Adrenal gland (tissue), 12 donors: Measurements from ENCODE around the gene PCDH9. TPM values are rescaled to one million over a fixed set of nuclear protein-coding genes. Genes with fewer than 3 reads are reported as not detected.

ENCODE experiments used
- DNase-seq, 7 donors: peaks; one replicate each; pipeline ENCODE4 v3.0.0-alpha.2; 2019 to 2020
- H3K27ac ChIP-seq, 5 donors: fragments of 200-600 bp; sonication (generic) in 4 of 5; 1 replicate in 3 of 5; 2 replicates in 2 of 5; pipeline versions ENCODE4 v1.5.1 to v1.8.0; 2016 to 2020; ENCODE audit warnings: mild to moderate bottlenecking in 1 of 5
- H3K27me3 ChIP-seq: fragments of 200-600 bp; 2 replicates; pipeline ENCODE4 v1.8.0; 2021
- H3K36me3 ChIP-seq, 2 donors: fragments of 200-600 bp; replicated peaks in 1 of 2; 1 replicate in 1 of 2; 2 replicates in 1 of 2; pipeline versions ENCODE4 v1.5.1 to v1.8.0; 2018 to 2022
- H3K4me1 ChIP-seq, 2 donors: fragments of 200-600 bp; replicated peaks in 1 of 2; 1 replicate in 1 of 2; 2 replicates in 1 of 2; pipeline versions ENCODE4 v1.5.1 to v1.8.0; 2018 to 2021
- H3K4me3 ChIP-seq, 4 donors: fragments of 200-600 bp; sonication (generic) in 3 of 4; one replicate each; pipeline ENCODE4 v1.5.1; 2016 to 2018
- H3K9me3 ChIP-seq, 3 donors: fragments of 200-600 bp; sonication (generic) in 1 of 3; replicated peaks in 1 of 3; 1 replicate in 2 of 3; 2 replicates in 1 of 3; pipeline versions ENCODE4 v1.5.1 to v1.8.0; 2016 to 2021
- POLR2A ChIP-seq, 2 donors: fragments of 450-650 bp; IDR thresholded peaks; one replicate each; pipeline ENCODE4 v1.6.1; 2017; ENCODE audit warnings: antibody characterized with exemption in 2 of 2, mild to moderate bottlenecking in 2 of 2, moderate library complexity in 1 of 2
- WGBS, 4 donors: extraction: QIAGEN DNeasy Blood & Tissue Kit in 2 of 4; methylation state at CpG; one replicate each; pipeline versions ENCODE4 v1.1.5 to v1.1.7; 2013 to 2017; 5-methylcytosine and 5-hydroxymethylcytosine counted together
- intact Hi-C, 2 donors: fragments of 100-400 bp; cut with DNase I; formaldehyde crosslinking; loops; one replicate each; pipeline versions ENCODE4 v1.14.1 to v1.15.0; 2022 to 2023
- polyA plus RNA-seq, 3 donors: library from polyadenylated mRNA; stranded (reverse); fragments of 200-250 nt in 2 of 3; fragments of 350-450 nt in 1 of 3; fragmentation: Illumina TruSeq in 1 of 3; extraction: RNeasy Lipid Tissue Mini Kit (QIAGEN cat#74804) in 1 of 3; gene quantifications; one replicate each; pipeline ENCODE4 v1.2.3, GENCODE V29; 2013 to 2014
- total RNA-seq, 9 donors: library from RNA; depleted of rRNA in 4 of 9; stranded (reverse); fragments of >200 nt in 4 of 9; fragments of 120-200 nt in 1 of 9; fragmentation: NEBNext Ultra II Directional in 1 of 9; extraction: Animal tissue kit (Norgen Biotek cat#: 25700) in 1 of 9; gene quantifications; one replicate each; pipeline versions ENCODE4 v1.1.0 to v1.2.4, GENCODE V29; 2013 to 2023
- TF ChIP-seq, protein P1 (sequence below), 6 experiments: fragments of 450-650 bp in 4 of 6; fragments of 200-600 bp in 2 of 6; sonication (generic) in 1 of 6; IDR thresholded peaks; 1 replicate in 5 of 6; 2 replicates in 1 of 6; pipeline versions ENCODE4 v1.5.1 to v1.8.0; 2016 to 2021; ENCODE audit warnings: antibody characterized with exemption in 6 of 6, mild to moderate bottlenecking in 2 of 6, moderate library complexity in 1 of 6
- donor health status: healthy with polysubstance abuse.
- donor health status: Bipolar disorder and iron deficiency.
- donor health status: DM: yes; HTN: yes; CAD: no.
- donor health status: DM: no; HTN: no; CAD: no.
- donor health status: DM: no; HTN: no; CAD: no.
- donor health status: DM: yes; HTN: yes; CAD: no.

PCDH9 gene
- total and polyA plus RNA-seq, 12 donors = 0.71 to 10.9 (median 3.6) TPM

DNA sequence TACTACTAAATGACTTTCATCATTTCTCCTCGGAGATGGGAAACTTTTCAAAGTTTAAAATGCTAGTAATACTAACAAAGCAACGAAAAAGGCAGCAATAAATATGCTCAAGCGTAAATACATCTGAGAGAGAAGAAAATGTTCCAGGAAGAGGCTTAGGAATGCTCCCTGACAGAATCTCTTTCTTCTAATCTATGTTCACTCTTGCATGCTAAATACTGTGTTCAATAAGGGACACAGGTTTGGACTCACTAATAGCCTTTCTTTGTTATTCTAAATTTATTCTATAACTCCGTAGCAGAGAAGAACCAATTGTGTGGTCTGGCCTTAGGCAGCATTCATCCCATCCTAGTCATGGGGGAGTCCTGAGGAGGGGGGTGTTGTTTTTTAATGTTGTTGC lies 823.0 kb downstream of the PCDH9 start:
- TF ChIP-seq, protein P1, sequence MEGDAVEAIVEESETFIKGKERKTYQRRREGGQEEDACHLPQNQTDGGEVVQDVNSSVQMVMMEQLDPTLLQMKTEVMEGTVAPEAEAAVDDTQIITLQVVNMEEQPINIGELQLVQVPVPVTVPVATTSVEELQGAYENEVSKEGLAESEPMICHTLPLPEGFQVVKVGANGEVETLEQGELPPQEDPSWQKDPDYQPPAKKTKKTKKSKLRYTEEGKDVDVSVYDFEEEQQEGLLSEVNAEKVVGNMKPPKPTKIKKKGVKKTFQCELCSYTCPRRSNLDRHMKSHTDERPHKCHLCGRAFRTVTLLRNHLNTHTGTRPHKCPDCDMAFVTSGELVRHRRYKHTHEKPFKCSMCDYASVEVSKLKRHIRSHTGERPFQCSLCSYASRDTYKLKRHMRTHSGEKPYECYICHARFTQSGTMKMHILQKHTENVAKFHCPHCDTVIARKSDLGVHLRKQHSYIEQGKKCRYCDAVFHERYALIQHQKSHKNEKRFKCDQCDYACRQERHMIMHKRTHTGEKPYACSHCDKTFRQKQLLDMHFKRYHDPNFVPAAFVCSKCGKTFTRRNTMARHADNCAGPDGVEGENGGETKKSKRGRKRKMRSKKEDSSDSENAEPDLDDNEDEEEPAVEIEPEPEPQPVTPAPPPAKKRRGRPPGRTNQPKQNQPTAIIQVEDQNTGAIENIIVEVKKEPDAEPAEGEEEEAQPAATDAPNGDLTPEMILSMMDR (IDR thresholded peaks at IDR 0.05) = no peak
- no peak for TF ChIP-seq POLR2A (IDR thresholded peaks at IDR 0.05)
- DNase-seq = no peak
- intact Hi-C loops = no loop called here
- Histone ChIP-seq H3K36me3 (no peaks in the 10 kb centered on the region), H3K9me3 (no peaks in the 10 kb centered on the region), H3K4me3 (no peak overlapping the region), H3K4me1 (peaks cover 3 to 12% of the 10 kb centered on the region in 2 donors), H3K27ac (no peak overlapping the region), H3K27me3 (no peaks in the 10 kb centered on the region)
- WGBS, 4 donors = 66 to 77% (median 70%) methylated on average over 4 of the region's 4 CpGs

DNA sequence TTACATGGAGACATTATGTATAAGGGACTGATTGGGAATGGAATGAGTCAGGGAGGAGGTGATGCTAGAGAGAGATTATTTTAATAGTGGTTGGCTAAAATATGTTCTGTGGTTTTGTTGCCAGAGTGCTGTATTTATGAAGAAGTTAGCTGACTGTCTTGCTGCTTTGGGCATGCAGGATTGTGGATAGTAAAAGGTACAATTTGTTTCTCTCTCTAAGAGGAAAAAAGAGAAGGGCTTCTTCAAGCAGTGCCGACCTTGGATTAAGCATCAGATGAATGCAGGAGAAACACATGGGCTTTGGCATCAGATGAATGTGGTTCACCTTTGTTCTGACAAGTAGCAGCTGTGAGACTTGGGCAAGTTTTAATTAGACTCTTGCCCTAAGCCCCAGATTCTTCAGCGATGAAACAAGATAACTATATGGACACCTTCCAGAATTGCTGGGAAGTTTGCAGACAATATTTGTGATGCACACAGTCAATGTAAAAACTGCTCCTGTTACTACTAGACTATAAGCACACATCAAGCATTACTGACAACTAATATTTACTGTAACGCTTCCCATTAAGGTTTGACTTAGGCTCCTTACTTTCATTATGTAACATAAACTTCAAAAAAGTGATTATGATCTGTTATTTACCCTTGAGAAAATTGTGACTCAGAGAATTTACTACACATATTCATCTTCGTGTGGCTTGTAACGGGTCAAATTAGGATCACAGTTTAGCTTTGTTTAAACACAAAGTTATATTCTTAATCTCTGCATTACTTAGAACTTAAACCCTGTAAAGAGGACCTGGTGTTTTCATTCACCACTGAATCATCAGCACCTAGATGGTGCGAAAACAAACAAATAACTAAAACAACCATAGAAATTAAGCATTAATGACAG lies 824.0 kb downstream of the PCDH9 start:
- TF ChIP-seq POLR2A (IDR thresholded peaks at IDR 0.05) = no peak
- TF ChIP-seq, protein P1 (IDR thresholded peaks at IDR 0.05) = no peak
- H3K27me3 ChIP-seq = no peaks in the 10 kb centered on the region
- 43 to 49% (median 48%) methylated on average over 6 of the region's 6 CpGs for WGBS, 4 donors
- no peaks in the 10 kb centered on the region for H3K36me3 ChIP-seq
- H3K4me1 ChIP-seq = peaks cover 3 to 12% of the 10 kb centered on the region in 2 donors
- H3K27ac ChIP-seq = peak overlapping the region in 1 of 5 donors; percentile 32
- H3K9me3 ChIP-seq = no peaks in the 10 kb centered on the region
- no peak overlapping the region for H3K4me3 ChIP-seq
- intact Hi-C loops = no loop called here
- DNase-seq = no peak

DNA sequence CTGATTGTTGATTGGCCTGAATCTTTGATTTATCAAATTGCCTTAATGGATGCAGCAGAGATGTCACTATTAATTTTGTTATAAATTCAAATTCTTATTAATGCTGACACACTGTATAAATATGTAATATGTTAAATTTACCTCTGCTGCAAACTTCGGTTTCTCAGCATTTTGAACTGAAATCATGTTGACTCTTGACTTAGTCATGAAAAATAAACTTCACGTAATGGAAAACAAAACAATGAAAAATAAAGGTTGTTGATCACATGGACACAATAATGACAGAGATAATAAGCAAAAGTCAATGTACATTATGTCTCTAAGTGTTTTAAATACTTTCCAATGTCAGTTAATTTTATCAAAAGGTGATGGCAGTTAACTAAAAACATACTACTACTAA lies 827.6 kb downstream of the PCDH9 start:
- Histone ChIP-seq H3K27ac (no peak overlapping the region), H3K4me3 (no peak overlapping the region), H3K36me3 (no peaks in the 10 kb centered on the region), H3K27me3 (no peaks in the 10 kb centered on the region), H3K4me1 (peaks cover 3 to 12% of the 10 kb centered on the region in 2 donors), H3K9me3 (no peaks in the 10 kb centered on the region)
- DNase-seq = no peak
- intact Hi-C loops = no loop called here
- 82 to 91% (median 88%) methylated on average over 2 of the region's 2 CpGs for WGBS, 4 donors
- TF ChIP-seq, protein P1 (IDR thresholded peaks at IDR 0.05) = no peak
- no peak for TF ChIP-seq POLR2A (IDR thresholded peaks at IDR 0.05)

DNA sequence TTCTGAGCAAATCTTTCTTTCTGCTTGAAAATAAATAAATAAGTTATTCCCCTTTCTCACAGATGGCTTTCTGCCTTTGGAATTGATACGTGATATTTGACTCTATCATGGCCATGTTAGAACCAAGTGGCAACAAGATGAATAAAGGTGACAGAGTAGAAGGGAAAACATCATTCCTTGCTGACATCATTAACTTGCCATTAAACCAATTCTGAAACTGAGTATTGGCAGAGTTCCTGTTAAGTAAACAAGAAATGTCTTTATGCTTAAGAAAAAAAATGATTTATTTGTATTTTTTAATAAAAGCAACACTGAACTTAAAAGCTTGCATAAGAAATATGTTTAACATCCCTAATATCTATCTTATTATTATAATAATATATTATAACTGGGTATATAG lies 828.1 kb downstream of the PCDH9 start:
- Histone ChIP-seq H3K27ac (no peak overlapping the region), H3K9me3 (no peaks in the 10 kb centered on the region), H3K27me3 (no peaks in the 10 kb centered on the region), H3K36me3 (no peaks in the 10 kb centered on the region), H3K4me3 (no peak overlapping the region), H3K4me1 (peaks cover 3 to 12% of the 10 kb centered on the region in 2 donors)
- no peak for TF ChIP-seq POLR2A (IDR thresholded peaks at IDR 0.05)
- TF ChIP-seq, protein P1 (IDR thresholded peaks at IDR 0.05) = no peak
- 85 to 92% (median 88%) methylated on average over 1 of the region's 1 CpG for WGBS, 4 donors
- DNase-seq = no peak
- intact Hi-C loops = no loop called here
